NCI-H526 treated with DMSO at 0.1 percent for 48 hours (cell line): ENCODE data around the gene TMEM184B.
A peak's percentile ranks its signal among the peaks of the same experiment; 100 is the strongest.
"Not testable (repeated sequence)": the region's sequence is repeated elsewhere in the genome, so short reads cannot be mapped to it uniquely, and the experiment has no call there.

Source experiments
- DNase-seq: peaks from one replicate; lab custom pipeline; 2025; lab: John Stamatoyannopoulos, UW

Gene TMEM184B

DNA sequence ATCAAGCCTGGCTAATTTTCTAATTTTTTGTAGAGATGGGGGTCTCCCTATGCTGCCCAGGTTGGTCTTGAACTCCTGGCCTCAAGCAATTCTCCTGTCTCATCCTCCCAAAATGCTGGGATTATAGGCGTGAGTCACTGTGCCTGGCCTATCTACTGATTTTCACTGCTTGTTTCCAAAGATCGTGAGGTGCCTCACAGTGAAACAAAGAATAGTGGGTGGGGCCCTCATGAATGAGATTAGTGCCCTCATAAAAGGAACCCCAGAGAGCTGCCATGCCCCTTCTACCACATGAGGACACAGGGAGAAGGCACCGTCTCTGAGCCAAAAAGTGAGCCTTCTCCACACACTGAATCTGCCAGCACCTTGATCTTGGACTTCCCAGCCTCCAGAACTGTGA lies 23.5 kb downstream of the TMEM184B start:
- no peak for DNase-seq

- no peak for DNase-seq
Observed at GRCh38 chr22:38248280-38248679, 24.5 kb downstream of the TMEM184B start.

- no peak for DNase-seq
Observed at GRCh38 chr22:38247713-38248112, 25.1 kb downstream of the TMEM184B start.

GRCh38 chr22:38246692-38247091 lies 26.1 kb downstream of the TMEM184B start:
- DNase-seq: no peak

- no peak for DNase-seq
Observed at GRCh38 chr22:38246046-38246658, 26.7 kb downstream of the TMEM184B start.

- no peak for DNase-seq
Observed at GRCh38 chr22:38244106-38244505, 28.7 kb downstream of the TMEM184B start.

GRCh38 chr22:38243007-38243765 lies 29.6 kb downstream of the TMEM184B start:
- DNase-seq: peak; percentile 62

DNA sequence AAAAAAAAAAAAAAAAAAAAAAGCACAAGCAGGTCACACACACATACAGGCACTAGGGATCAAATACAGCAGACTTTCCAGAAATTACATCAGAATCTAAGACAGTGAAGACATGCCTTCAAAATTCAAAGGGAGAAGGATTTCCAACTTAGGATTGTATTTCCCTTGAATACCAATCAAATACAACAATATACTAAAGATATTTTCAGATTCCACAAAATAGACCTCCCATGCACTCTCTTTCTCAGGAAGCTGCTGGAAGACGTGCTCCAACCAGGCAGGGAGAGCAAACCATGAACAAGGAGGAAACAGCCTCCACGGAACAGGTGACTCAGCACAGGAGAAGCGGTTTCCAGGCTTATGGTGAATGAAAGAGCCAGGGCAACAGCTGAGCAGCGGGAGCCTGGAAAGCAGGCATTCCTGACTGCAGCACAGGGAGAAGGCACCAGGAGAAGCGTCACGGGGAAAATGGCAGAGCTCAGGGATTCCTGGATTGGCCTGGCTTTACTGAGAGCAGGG lies 32.0 kb downstream of the TMEM184B start:
- no peak for DNase-seq

GRCh38 chr22:38239101-38239761 lies 33.6 kb downstream of the TMEM184B start:
- no peak for DNase-seq

DNA sequence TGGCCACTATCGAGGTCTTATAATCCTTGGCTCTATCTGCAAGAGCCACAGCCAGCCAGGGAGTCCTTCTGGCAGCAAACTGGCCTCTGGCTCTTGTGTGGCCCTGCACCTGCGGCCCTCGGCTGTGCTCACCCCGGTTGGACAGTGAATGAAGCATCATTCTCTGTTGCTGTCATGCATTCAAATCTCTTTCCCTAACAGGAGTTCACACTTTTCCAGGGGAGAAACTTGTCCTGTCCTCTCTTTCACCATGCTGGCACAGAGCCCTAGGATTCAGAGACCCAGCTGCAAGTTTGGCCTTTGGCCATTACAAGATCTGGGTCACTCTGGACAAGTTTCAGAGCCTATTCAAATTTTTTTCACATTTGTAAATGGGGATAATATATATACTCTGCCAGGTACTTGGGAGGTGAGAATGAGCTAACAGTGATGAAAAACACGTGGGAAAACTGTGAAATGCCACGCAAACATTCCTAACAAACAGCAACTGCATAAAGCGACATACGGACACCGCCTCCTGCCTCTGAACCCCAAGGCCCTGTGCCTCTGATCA lies 34.2 kb downstream of the TMEM184B start:
- no peak for DNase-seq

DNA sequence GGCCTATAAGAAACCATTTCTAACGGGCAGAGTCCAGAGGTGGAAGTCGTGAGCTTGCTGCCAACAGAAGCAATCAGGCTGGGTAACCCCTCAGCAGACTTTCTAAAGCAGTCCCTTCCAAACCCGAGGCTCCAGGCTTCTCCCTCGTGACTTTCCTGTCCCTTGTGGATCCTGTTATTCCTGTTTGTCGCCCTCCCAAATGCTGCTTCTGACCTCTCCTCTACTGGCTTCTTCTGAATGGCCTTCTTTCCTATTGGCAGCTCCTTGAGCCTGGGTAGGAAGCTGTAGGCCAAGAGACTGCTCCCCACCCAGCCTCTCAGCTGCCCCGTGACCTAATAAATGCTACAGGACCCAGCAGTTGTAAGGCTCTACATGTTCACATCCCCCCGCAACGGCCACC lies 36.0 kb downstream of the TMEM184B start:
- DNase-seq: no peak

DNA sequence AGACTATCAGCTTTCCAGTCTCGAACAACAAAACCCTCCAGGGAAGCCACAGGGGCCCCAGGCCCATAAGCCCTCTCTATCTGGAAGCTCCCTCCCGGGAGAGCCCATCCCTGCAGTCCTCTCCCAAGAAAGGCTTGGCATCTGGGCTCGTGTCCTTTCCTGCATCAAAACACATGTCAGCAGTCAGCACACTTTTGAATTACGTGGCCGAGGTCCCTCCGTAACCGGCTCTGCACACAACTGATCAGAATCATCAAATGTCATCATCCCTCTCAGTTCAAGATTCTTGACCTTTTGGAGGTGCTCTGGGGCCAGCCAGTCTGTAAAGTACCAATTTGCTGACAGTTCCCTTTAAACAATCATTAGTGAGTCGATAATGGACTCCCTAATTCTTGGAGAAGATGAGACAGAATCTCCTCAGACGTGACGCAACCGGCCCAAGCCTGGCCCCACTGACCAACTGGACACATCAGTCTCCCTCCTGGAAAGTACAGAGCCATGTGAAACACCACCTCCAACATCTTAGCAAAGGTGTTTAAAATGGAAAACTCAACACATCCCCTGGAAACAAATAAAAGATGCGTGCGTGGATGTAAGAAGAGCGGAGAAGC lies 37.5 kb downstream of the TMEM184B start:
- no peak for DNase-seq

GRCh38 chr22:38233856-38234255 lies 39.0 kb downstream of the TMEM184B start:
- DNase-seq: not testable (repeated sequence)

- no peak for DNase-seq
Observed at GRCh38 chr22:38233427-38233826, 39.4 kb downstream of the TMEM184B start.

DNA sequence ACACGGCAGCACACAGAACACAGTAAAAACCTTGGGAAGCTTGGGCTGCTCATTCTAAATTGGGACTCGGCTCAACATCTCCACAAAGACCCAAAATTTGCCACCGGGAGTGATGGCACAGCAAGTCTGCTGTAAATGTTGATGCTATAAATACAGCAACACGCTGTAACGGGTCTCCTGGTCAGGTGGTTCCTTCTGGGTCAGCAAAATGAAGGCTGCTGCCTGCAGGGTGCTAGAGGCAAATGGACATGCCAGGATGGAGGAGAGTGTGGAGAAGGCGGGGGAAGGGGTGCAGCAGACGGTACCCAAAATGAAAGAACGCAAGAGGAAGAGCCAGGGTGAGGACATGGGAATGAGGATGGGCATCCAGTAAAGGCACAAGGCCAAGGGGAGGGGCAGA lies 40.6 kb downstream of the TMEM184B start:
- DNase-seq: no peak

GRCh38 chr22:38230916-38231315 lies 41.9 kb downstream of the TMEM184B start:
- DNase-seq: no peak

DNA sequence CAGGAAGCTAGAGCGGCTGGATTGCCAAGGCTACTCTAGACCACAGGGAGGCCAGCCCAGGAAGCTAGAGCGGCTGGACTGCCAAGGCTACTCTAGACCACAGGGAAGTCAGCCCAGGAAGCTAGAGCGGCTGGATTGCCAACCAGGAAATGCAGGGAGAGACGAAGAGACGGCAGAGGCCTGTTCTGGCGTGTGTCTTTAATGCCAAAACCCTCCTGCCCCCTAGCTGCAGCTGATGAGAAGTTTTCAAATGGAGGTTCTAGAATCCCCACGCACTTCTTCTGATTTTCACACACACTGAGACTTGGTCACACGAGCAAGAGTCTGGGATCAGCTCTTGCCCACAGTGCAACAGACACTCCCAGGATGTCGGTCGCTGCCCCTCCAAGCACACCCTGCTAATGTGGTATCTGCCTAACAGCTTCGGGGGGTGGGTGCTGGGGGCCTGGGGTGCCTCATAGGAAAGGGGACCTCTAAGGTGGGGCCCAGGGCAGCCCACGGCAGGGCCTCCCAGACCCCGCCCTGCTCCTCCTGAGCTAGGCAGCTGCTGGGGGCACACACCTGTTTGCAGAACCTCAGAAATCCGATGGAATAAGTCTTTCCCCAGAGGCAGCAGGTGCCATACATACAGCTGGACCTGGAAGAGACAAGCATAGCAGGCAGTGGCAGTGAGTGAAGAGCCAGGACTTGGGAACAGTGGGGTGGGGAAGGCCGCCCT lies 42.5 kb downstream of the TMEM184B start:
- peak; percentile 1 for DNase-seq

DNA sequence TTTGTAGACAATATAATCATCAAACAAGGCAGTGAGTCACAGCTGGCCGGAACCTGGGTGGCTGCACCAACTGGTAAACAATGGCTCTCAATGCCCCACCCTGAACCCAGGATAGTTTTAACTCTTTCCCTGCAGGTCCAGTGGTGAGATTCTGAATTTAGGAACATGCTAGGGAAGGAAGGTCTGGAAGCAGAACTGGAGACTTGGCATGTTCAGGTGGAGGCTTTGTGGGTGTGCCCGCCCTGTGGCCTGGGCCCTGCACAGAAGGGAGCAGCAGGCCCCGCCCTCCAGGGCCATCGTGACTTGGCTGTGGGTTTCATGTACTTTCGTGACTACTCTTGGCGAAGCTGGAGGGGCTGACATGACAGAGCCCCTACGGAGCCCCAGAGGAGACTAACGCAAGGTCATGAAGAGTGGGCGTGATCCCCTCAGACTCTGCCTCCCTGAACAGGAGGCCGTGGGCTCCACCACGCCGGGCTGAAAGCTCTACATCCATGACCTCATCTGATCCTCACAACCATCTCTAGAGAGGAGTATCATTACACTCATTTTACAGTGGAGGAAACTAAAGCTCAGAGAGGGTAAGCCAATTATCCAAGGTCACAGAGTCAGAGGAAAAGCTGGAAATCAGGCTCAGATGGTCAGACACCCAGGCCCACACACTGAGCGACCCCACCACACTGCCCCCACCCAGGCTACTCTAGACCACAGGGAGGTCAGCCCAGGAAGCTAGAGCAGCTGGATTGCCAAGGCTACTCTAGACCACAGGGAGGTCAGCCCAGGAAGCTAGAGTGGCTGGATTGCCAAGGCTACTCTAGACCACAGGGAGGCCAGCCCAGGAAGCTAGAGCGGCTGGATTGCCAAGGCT lies 43.7 kb downstream of the TMEM184B start:
- DNase-seq: no peak

DNA sequence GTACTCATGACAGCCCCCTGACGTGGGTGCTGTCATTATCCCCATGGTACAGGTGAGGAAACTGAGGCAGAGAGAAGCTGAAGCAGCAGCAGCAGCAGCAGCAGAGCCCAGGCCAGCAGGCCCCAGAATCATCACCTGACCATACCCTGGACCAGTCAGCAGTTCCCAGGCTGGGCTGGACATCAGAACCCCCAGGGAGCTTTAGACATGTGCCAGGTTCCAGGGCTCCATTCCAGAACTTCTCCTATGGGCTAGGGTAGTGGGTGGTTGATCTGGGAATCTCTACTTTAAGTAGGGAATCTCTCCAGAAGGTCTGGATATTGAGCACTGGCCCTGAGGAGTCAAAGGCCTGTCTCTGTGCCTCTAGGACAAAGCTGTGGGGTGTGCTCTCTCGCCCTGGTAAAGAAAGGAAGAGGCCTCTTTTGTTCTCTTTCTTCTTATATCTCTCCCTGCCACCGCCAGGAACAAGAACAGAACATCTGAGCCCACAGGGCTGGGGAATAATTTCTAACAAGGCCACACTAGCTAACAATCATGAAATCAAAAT lies 44.4 kb downstream of the TMEM184B start:
- no peak for DNase-seq
